ENCODE measurements around the gene MAP7D1.

GRCh38 chr1:36198641-36199040 lies 42.7 kb downstream of the MAP7D1 start:
- TF ChIP-seq CTCF (IDR thresholded peaks at IDR 0.05; ENCODE audit: low read depth, low read length) (no peak), MYC (IDR thresholded peaks at IDR 0.05; ENCODE audit: low read depth, low read length) (no peak)
